SU-DHL-6 (cell line): ENCODE measurements around the gene IL6R.

ENCODE experiments used
- H2AFZ ChIP-seq: fragments of 200-600 bp; sonication (generic); 2 replicates; pipeline ENCODE4 v1.6.1; 2014; ENCODE audit warnings: low read depth, mild to moderate bottlenecking, moderate library complexity, mixed read lengths, antibody characterized with exemption, low read length; ENCODE audit not compliant: severe bottlenecking
- H3F3A ChIP-seq: fragments of 200-600 bp; shearing (Covaris generic); 2 replicates; pipeline ENCODE4 v1.6.0; 2016; ENCODE audit warnings: antibody characterized with exemption, mild to moderate bottlenecking; ENCODE audit not compliant: insufficient read depth
- H3K27ac ChIP-seq: fragments of 200-600 bp; sonication (generic); 2 replicates; pipeline ENCODE4 v1.5.1; 2016; ENCODE audit warnings: low read depth, mild to moderate bottlenecking, low read length, moderate library complexity, mixed read lengths
- H3K27me3 ChIP-seq: fragments of 200-600 bp; sonication (generic), shearing (Covaris generic); 2 replicates; pipeline ENCODE4 v1.6.0; 2014; ENCODE audit warnings: mild to moderate bottlenecking, low read length
- H3K36me3 ChIP-seq: fragments of 200-600 bp; sonication (generic); 2 replicates; pipeline ENCODE4 v1.6.1; 2014; ENCODE audit warnings: mild to moderate bottlenecking, low read length, mixed read lengths
- H3K4me2 ChIP-seq: fragments of 300-600, 200-600 bp; shearing (Covaris generic), sonication (generic); 2 replicates; pipeline ENCODE4 v1.6.0; 2014; ENCODE audit warnings: low read length, low read depth, mild to moderate bottlenecking; ENCODE audit not compliant: poor library complexity, severe bottlenecking
- H3K4me3 ChIP-seq: fragments of 200-600 bp; sonication (generic); 2 replicates; pipeline ENCODE4 v1.5.1; 2014; ENCODE audit warnings: antibody characterized with exemption, low read length, mild to moderate bottlenecking, mixed read lengths; ENCODE audit not compliant: insufficient read depth, poor library complexity, severe bottlenecking
- H3K79me2 ChIP-seq: fragments of 200-600 bp; sonication (generic); 2 replicates; pipeline ENCODE4 v1.6.1; 2014; ENCODE audit warnings: mild to moderate bottlenecking, low read length, moderate library complexity; ENCODE audit not compliant: insufficient read depth
- H3K9ac ChIP-seq: fragments of 200-600 bp; sonication (generic); 2 replicates; pipeline ENCODE4 v1.7.0; 2014; ENCODE audit warnings: mild to moderate bottlenecking, low read length
- H3K9me2 ChIP-seq: fragments of 200-600 bp; sonication (generic); replicated peaks from 2 replicates; pipeline ENCODE4 v1.6.1; 2014; ENCODE audit warnings: low read length; ENCODE audit not compliant: insufficient read depth
- H3K9me3 ChIP-seq: fragments of 200-600 bp; sonication (generic); 2 replicates; pipeline ENCODE4 v1.6.1; 2014; ENCODE audit warnings: low read length, mixed read lengths; ENCODE audit not compliant: insufficient read depth
- H4K20me1 ChIP-seq: fragments of 200-600 bp; sonication (generic); 2 replicates; pipeline ENCODE4 v1.6.1; 2014; ENCODE audit warnings: low read depth, mild to moderate bottlenecking, antibody characterized with exemption, low read length, moderate library complexity, mixed read lengths
- CTCF ChIP-seq: fragments of 200-600 bp; sonication (generic); IDR thresholded peaks from one replicate; pipeline ENCODE4 v1.5.1; 2017; ENCODE audit warnings: antibody characterized with exemption, mild to moderate bottlenecking, low read length, moderate library complexity; ENCODE audit not compliant: insufficient read depth, poor library complexity, severe bottlenecking
- EZH2phosphoT487 ChIP-seq: fragments of 200-600 bp; sonication (generic), shearing (Covaris generic); conservative IDR thresholded peaks from 2 replicates; pipeline ENCODE4 v1.6.1; 2018; ENCODE audit warnings: mild to moderate bottlenecking, antibody characterized with exemption, low read length, moderate library complexity, mixed read lengths

IL6R gene

GRCh38 chr1:154406886-154407197 is 1.7 kb downstream of the IL6R start:
- Histone ChIP-seq H3K9ac (no peak overlapping the region), H3K9me2 (no peaks in the 10 kb centered on the region), H2AFZ (no peak overlapping the region), H3F3A (no peaks in the 10 kb centered on the region), H3K4me3 (no peak overlapping the region), H3K79me2 (no peaks in the 10 kb centered on the region), H3K27ac (no peak overlapping the region), H4K20me1 (no peaks in the 10 kb centered on the region), H3K9me3 (no peaks in the 10 kb centered on the region), H3K4me2 (no peak overlapping the region), H3K27me3 (no peaks in the 10 kb centered on the region; the same call in 1 of the 2 replicates), H3K36me3 (no peaks in the 10 kb centered on the region)
- TF ChIP-seq CTCF (no peak), EZH2phosphoT487 (no peak)

- H4K20me1 ChIP-seq: no peaks in the 10 kb centered on the region
- H3K27me3 ChIP-seq: no peaks in the 10 kb centered on the region; the same call in 1 of the 2 replicates
- H3K36me3 ChIP-seq: no peaks in the 10 kb centered on the region
- no peaks in the 10 kb centered on the region for H3K9me2 ChIP-seq
- H3K4me3 ChIP-seq: no peak overlapping the region
- H3K27ac ChIP-seq: no peak overlapping the region
- no peak overlapping the region for H3K4me2 ChIP-seq
- H3K9ac ChIP-seq: no peak overlapping the region
- H2AFZ ChIP-seq: no peak overlapping the region
- TF ChIP-seq EZH2phosphoT487 (no peak), CTCF (no peak)
- H3K79me2 ChIP-seq: no peaks in the 10 kb centered on the region
- no peaks in the 10 kb centered on the region for H3K9me3 ChIP-seq
- no peaks in the 10 kb centered on the region for H3F3A ChIP-seq
Observed at GRCh38 chr1:154407198-154408091, 2.3 kb downstream of the IL6R start.

GRCh38 chr1:154408174-154408777 is 3.1 kb downstream of the IL6R start:
- Histone ChIP-seq H3K36me3 (no peaks in the 10 kb centered on the region), H3K79me2 (no peaks in the 10 kb centered on the region), H3K9me3 (no peaks in the 10 kb centered on the region), H3K9me2 (no peaks in the 10 kb centered on the region), H3K9ac (no peak overlapping the region), H3F3A (no peaks in the 10 kb centered on the region), H4K20me1 (no peaks in the 10 kb centered on the region), H3K4me2 (no peak overlapping the region), H3K27ac (no peak overlapping the region), H3K27me3 (no peaks in the 10 kb centered on the region; the same call in 1 of the 2 replicates), H3K4me3 (no peak overlapping the region), H2AFZ (no peak overlapping the region)
- no peak for TF ChIP-seq EZH2phosphoT487
- TF ChIP-seq CTCF: no peak
